GM19438 (cell line): ENCODE data around the gene RFX6.
A peak's percentile ranks its signal among the peaks of the same experiment; 100 is the strongest.
"Not testable (repeated sequence)": the region's sequence is repeated elsewhere in the genome, so short reads cannot be mapped to it uniquely, and the experiment has no call there.

ENCODE experiments used
- ATAC-seq: cut with Tn5 transposase; IDR thresholded peaks from one replicate; pipeline ENCODE4 v1.9.1; 2021; ENCODE audit warnings: low read depth; ENCODE audit not compliant: unreplicated experiment

The RFX6 gene

GRCh38 chr6:116876635-116877611, at the start of gene RFX6:
Gene RFX6 (plus strand): TSS chr6:116877242. CDS start chr6:116877276, 34 bp downstream.
- ATAC-seq, result no peak

- no peak for ATAC-seq
These were observed 49.3 kb upstream of the RFX6 start for GRCh38 chr6:116827561-116828240.

- no peak for ATAC-seq
These were observed 48.1 kb upstream of the RFX6 start, which contains the start of gene GPRC6A for GRCh38 chr6:116828983-116829382. Gene GPRC6A (minus strand): TSS chr6:116829083. CDS start chr6:116829013, 70 bp downstream.

GRCh38 chr6:116834526-116834925, 42.5 kb upstream of the RFX6 start:
- ATAC-seq, result not testable (repeated sequence)

GRCh38 chr6:116836606-116837342, 40.3 kb upstream of the RFX6 start:
- no peak for ATAC-seq

GRCh38 chr6:116840091-116840490, 37.0 kb upstream of the RFX6 start:
- no peak for ATAC-seq

- ATAC-seq, result no peak
These were observed 34.6 kb upstream of the RFX6 start for GRCh38 chr6:116842459-116842858.

- no peak for ATAC-seq
These were observed 29.8 kb upstream of the RFX6 start for GRCh38 chr6:116847227-116847626.

- ATAC-seq, result no peak
These were observed 19.0 kb upstream of the RFX6 start for GRCh38 chr6:116858060-116858459.

- ATAC-seq, result no peak
These were observed 17.8 kb upstream of the RFX6 start for GRCh38 chr6:116859264-116859663.

GRCh38 chr6:116866281-116866871, 10.7 kb upstream of the RFX6 start:
- ATAC-seq, result peak; percentile 66

GRCh38 chr6:116872771-116873170, 4.3 kb upstream of the RFX6 start:
- no peak for ATAC-seq

- no peak for ATAC-seq
These were observed 935 bp upstream of the RFX6 start for GRCh38 chr6:116876107-116876506.

- ATAC-seq, result no peak
These were observed 701 bp downstream of the RFX6 start for GRCh38 chr6:116877743-116878142.

GRCh38 chr6:116881236-116881635, 4.2 kb downstream of the RFX6 start:
- ATAC-seq, result no peak

- ATAC-seq, result no peak
These were observed 6.0 kb downstream of the RFX6 start for GRCh38 chr6:116883005-116883404.

- no peak for ATAC-seq
These were observed 7.5 kb downstream of the RFX6 start for GRCh38 chr6:116884530-116884929.

- no peak for ATAC-seq
These were observed 10.1 kb downstream of the RFX6 start for GRCh38 chr6:116887168-116887567.

GRCh38 chr6:116887894-116888293, 10.9 kb downstream of the RFX6 start:
- ATAC-seq, result no peak

- no peak for ATAC-seq
These were observed 11.8 kb downstream of the RFX6 start for GRCh38 chr6:116888732-116889360.
